ENCODE measurements around the gene AGO1.
A peak's percentile ranks its signal among the peaks of the same experiment; 100 is the strongest.
"Not testable (repeated sequence)": the region's sequence is repeated elsewhere in the genome, so short reads cannot be mapped to it uniquely, and the experiment has no call there.

AGO1 gene

GRCh38 chr1:35888255-35888654, 5.2 kb downstream of the AGO1 start:
- H3K4me3 ChIP-seq (ENCODE audit: low read depth, low read length): no peak overlapping the region
- TF ChIP-seq CTCF (IDR thresholded peaks at IDR 0.05; ENCODE audit: low read depth, low read length, missing control alignments): no peak
- DNase-seq (ENCODE audit: low read depth): no peak

GRCh38 chr1:35888981-35889380, 6.0 kb downstream of the AGO1 start:
- DNase-seq (ENCODE audit: low read depth): not testable (repeated sequence)

GRCh38 chr1:35893051-35893879, 10.3 kb downstream of the AGO1 start:
- H3K4me3 ChIP-seq (ENCODE audit: low read depth, low read length): no peak overlapping the region
- no peak for TF ChIP-seq CTCF (IDR thresholded peaks at IDR 0.05; ENCODE audit: low read depth, low read length, missing control alignments)
- DNase-seq (ENCODE audit: low read depth): no peak

More at GRCh38 chr1:35888981-35889380, 6.0 kb downstream of the AGO1 start:
- H3K4me3 ChIP-seq (ENCODE audit: low read depth, low read length): not testable (repeated sequence)

- peak; percentile 42 for DNase-seq (ENCODE audit: low read depth)
- TF ChIP-seq CTCF (IDR thresholded peaks at IDR 0.05; ENCODE audit: low read depth, low read length, missing control alignments): no peak
- no peak overlapping the region for H3K4me3 ChIP-seq (ENCODE audit: low read depth, low read length)
These were observed 11.2 kb downstream of the AGO1 start for GRCh38 chr1:35894183-35894582.

GRCh38 chr1:35894656-35895055, 11.6 kb downstream of the AGO1 start:
- no peak overlapping the region for H3K4me3 ChIP-seq (ENCODE audit: low read depth, low read length)
- no peak for DNase-seq (ENCODE audit: low read depth)
- no peak for TF ChIP-seq CTCF (IDR thresholded peaks at IDR 0.05; ENCODE audit: low read depth, low read length, missing control alignments)

- peak; percentile 26 for TF ChIP-seq CTCF (IDR thresholded peaks at IDR 0.05; ENCODE audit: low read depth, low read length, missing control alignments)
- H3K4me3 ChIP-seq (ENCODE audit: low read depth, low read length): no peak overlapping the region
- DNase-seq (ENCODE audit: low read depth): no peak
These were observed 16.9 kb downstream of the AGO1 start for GRCh38 chr1:35899941-35900340.

GRCh38 chr1:35901235-35901634, 18.2 kb downstream of the AGO1 start:
- DNase-seq (ENCODE audit: low read depth): no peak
- no peak overlapping the region for H3K4me3 ChIP-seq (ENCODE audit: low read depth, low read length)
- no peak for TF ChIP-seq CTCF (IDR thresholded peaks at IDR 0.05; ENCODE audit: low read depth, low read length, missing control alignments)

Measured in GM12864 (cell line).